B cell (primary cell): ENCODE results near the gene RIBC2.

Experiments
- EZH2 ChIP-seq: IDR thresholded peaks from 2 replicates; pipeline ENCODE4 v1.6.1; 2012; ENCODE audit warnings: borderline replicate concordance, low read depth, mild to moderate bottlenecking, moderate library complexity, low read length; ENCODE audit not compliant: insufficient read depth, poor library complexity, severe bottlenecking
- TF ChIP-seq, protein P1 (sequence below): fragments of 200-600 bp; IDR thresholded peaks from one replicate; pipeline ENCODE4 v1.8.0; 2022; ENCODE audit warnings: antibody characterized with exemption, mild to moderate bottlenecking

DNA sequence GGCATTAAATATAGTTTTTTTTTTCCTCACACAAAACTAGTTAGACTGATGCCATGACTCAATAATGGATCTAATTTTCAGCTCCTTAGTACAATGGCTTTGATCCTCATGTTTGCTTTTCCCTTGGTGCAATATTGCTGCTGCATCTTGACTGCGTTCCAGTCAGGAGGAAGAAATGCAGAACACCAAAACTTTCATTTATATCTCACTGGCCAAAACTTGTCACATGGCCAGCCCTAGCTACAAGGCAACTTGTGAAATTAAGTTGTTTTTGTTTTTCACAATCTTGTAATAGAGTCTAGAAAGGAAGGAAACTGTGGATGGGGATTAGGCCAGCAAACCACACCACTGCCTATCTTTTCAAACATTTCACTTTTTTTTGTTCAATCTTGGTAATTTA is 36.8 kb upstream of the RIBC2 start:
- TF ChIP-seq, protein P1, sequence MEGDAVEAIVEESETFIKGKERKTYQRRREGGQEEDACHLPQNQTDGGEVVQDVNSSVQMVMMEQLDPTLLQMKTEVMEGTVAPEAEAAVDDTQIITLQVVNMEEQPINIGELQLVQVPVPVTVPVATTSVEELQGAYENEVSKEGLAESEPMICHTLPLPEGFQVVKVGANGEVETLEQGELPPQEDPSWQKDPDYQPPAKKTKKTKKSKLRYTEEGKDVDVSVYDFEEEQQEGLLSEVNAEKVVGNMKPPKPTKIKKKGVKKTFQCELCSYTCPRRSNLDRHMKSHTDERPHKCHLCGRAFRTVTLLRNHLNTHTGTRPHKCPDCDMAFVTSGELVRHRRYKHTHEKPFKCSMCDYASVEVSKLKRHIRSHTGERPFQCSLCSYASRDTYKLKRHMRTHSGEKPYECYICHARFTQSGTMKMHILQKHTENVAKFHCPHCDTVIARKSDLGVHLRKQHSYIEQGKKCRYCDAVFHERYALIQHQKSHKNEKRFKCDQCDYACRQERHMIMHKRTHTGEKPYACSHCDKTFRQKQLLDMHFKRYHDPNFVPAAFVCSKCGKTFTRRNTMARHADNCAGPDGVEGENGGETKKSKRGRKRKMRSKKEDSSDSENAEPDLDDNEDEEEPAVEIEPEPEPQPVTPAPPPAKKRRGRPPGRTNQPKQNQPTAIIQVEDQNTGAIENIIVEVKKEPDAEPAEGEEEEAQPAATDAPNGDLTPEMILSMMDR, result no peak
- TF ChIP-seq EZH2, result no peak
